Tibial artery (tissue), 4 donors: ENCODE data around the gene COL20A1.

ENCODE experiments used
- DNase-seq, 2 donors: peaks; one replicate each; pipeline ENCODE4 v3.0.0-alpha.2; 2019
- H3K27ac ChIP-seq, 2 donors: fragments of 200-600 bp; sonication (generic) in 1 of 2; 1 replicate in 1 of 2; 2 replicates in 1 of 2; pipeline ENCODE4 v1.5.1; 2018 to 2019; ENCODE audit warnings: mild to moderate bottlenecking in 1 of 2
- H3K27me3 ChIP-seq, 2 donors: fragments of 200-600 bp; sonication (generic) in 1 of 2; one replicate each; pipeline versions ENCODE4 v1.5.1 to v1.6.0; 2016 to 2019
- H3K36me3 ChIP-seq, 3 donors: fragments of 200-600 bp; sonication (generic) in 2 of 3; one replicate each; pipeline ENCODE4 v1.5.1; 2016 to 2019; ENCODE audit warnings: mild to moderate bottlenecking in 2 of 3
- H3K4me1 ChIP-seq, 4 donors: fragments of 200-600 bp; sonication (generic) in 2 of 4; 1 replicate in 3 of 4; 2 replicates in 1 of 4; pipeline ENCODE4 v1.5.1; 2016 to 2019
- H3K4me3 ChIP-seq, 2 donors: fragments of 200-600 bp; sonication (generic) in 1 of 2; 1 replicate in 1 of 2; 2 replicates in 1 of 2; pipeline ENCODE4 v1.5.1; 2018 to 2019; ENCODE audit warnings: mild to moderate bottlenecking in 2 of 2
- H3K9me3 ChIP-seq, 3 donors: fragments of 200-600 bp; sonication (generic) in 1 of 3; one replicate each; pipeline ENCODE4 v1.5.1; 2016 to 2019
- CTCF ChIP-seq, 2 experiments: fragments of 200-600 bp in 1 of 2; fragments of 450-650 bp in 1 of 2; IDR thresholded peaks; one replicate each; pipeline ENCODE4 v1.5.1; 2017 to 2019; ENCODE audit warnings: antibody characterized with exemption in 2 of 2, mild to moderate bottlenecking in 1 of 2, moderate library complexity in 1 of 2
- intact Hi-C: fragments of 100-400 bp; cut with DNase I; formaldehyde crosslinking; loops from one replicate; pipeline ENCODE4 v1.15.0; 2023; ENCODE audit warnings: low total_unique reads

Gene COL20A1

GRCh38 chr20:63254232-63254605 is 38.8 kb upstream of the COL20A1 start, which contains the start of gene NKAIN4:
Gene NKAIN4, minus strand, starts transcription at chr20:63254463. Its CDS starts 13 bp downstream, at chr20:63254450.
- Histone ChIP-seq H3K4me1 (peaks cover 0 to 22% (median 16%) of the 10 kb centered on the region in 4 donors), H3K4me3 (peak within 1 kb of the TSS; percentile 16 to 35), H3K27me3 (peaks cover 0 to 92% of the 10 kb centered on the region in 2 donors), H3K27ac (no peak within 1 kb of the TSS), H3K36me3 (no peaks in the 10 kb centered on the region), H3K9me3 (no peaks in the 10 kb centered on the region)
- DNase-seq, result no peak
- TF ChIP-seq CTCF (IDR thresholded peaks at IDR 0.05), result no peak
- intact Hi-C loops, result no loop called here

DNA sequence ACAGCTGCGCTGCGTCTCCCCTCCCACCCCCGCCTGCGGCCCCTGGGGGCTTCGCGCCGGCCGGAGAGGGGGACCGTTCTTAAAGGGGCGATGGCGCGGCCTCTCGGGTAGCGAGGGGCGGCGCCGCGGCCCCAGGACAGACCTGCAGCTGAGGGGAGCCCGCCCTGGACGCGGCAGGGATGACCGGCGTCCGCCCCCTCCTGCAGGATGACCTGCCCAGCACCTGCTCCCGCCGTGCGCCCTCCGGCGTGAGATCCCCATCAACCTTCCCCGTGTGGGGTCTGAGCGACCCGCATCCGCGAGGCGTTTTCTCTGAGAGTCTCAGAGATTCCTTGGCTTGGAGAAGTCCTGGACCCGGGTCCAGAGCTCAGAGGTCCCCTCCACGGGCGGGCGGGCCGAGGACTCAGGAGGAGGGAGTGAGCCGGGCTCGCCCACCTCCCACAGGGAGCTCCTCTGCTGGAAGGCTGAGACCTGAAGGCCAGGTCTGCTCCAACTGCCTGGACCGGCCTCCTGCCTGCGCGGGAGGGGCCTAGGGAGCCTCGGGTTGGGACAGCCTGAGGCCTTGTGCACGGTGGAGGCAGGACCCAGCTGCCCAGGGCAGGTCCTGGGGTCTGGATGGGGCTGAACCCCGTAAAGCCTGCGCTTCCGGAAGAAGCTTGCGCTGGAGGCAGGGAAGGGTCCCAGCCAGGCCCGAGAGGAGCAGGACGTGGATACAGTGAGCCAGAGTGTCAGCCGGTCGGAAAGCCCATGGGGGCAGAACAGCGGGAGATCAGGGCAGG is 38.2 kb upstream of the COL20A1 start:
- intact Hi-C loops, result loop anchor here (5.0 kb wide), 1 partner anchor 487 kb away; no protein-coding TSS in a partner anchor
- no peak for DNase-seq
- Histone ChIP-seq H3K4me3 (no peak overlapping the region), H3K27ac (no peak overlapping the region), H3K4me1 (peaks cover 0 to 22% (median 16%) of the 10 kb centered on the region in 4 donors), H3K36me3 (no peaks in the 10 kb centered on the region), H3K9me3 (no peaks in the 10 kb centered on the region), H3K27me3 (peaks cover 0 to 92% of the 10 kb centered on the region in 2 donors)
- TF ChIP-seq CTCF (IDR thresholded peaks at IDR 0.05), result no peak

GRCh38 chr20:63255931-63256704 is 36.9 kb upstream of the COL20A1 start:
- DNase-seq, result no peak
- H3K9me3 ChIP-seq, result no peaks in the 10 kb centered on the region
- intact Hi-C loops, result loop anchor here (5.0 kb wide), 1 partner anchor 489 kb away; no protein-coding TSS in a partner anchor
- H3K4me3 ChIP-seq, result no peak overlapping the region
- H3K36me3 ChIP-seq, result no peaks in the 10 kb centered on the region
- H3K4me1 ChIP-seq, result peaks cover 0 to 22% (median 16%) of the 10 kb centered on the region in 4 donors
- H3K27ac ChIP-seq, result no peak overlapping the region
- H3K27me3 ChIP-seq, result peaks cover 0 to 92% of the 10 kb centered on the region in 2 donors
- no peak for TF ChIP-seq CTCF (IDR thresholded peaks at IDR 0.05)

DNA sequence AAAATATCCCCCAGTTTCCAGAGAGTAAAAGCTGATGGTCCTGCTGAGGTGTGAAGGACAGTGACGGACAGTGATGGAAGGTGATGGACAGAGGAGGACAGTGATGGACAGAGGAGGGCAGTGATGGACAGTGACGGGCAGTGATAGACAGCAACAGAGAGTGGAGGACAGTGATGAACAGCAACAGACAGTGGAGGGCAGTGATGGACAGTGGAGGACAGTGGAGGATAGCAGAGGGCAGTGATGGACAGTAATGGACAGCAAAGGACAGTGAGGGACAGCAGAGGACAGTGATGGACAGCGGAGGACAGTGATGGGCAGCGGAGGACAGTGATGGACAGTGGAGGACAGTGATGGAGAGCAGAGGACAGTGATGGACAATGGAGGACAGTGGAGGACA is 36.0 kb upstream of the COL20A1 start:
- intact Hi-C loops, result loop anchor here (5.0 kb wide), 1 partner anchor 490 kb away; no protein-coding TSS in a partner anchor

More for the DNA sequence above, 36.0 kb upstream of the COL20A1 start:
- TF ChIP-seq CTCF (IDR thresholded peaks at IDR 0.05), result no peak
- Histone ChIP-seq H3K27ac (no peak overlapping the region), H3K4me3 (no peak overlapping the region), H3K9me3 (no peaks in the 10 kb centered on the region), H3K4me1 (peaks cover 0 to 22% (median 16%) of the 10 kb centered on the region in 4 donors), H3K27me3 (peaks cover 0 to 94% of the 10 kb centered on the region in 2 donors), H3K36me3 (no peaks in the 10 kb centered on the region)
- no peak for DNase-seq
